Stomach (tissue), 9 donors: ENCODE results near the gene HPN. TPM values are rescaled to one million over a fixed set of nuclear protein-coding genes. Genes with fewer than 3 reads are reported as not detected.
A peak's percentile ranks its signal among the peaks of the same experiment; 100 is the strongest.

Source experiments
- DNase-seq, 2 donors: peaks; one replicate each; pipeline versions ENCODE4 v3.0.0 to v3.0.0-alpha.2; 2013 to 2019
- H3K27ac ChIP-seq, 5 donors: fragments of 200-600 bp in 4 of 5; sonication (generic) in 4 of 5; one replicate each; pipeline ENCODE4 v1.5.1; 2013 to 2019; ENCODE audit warnings: mild to moderate bottlenecking in 1 of 5, moderate library complexity in 1 of 5
- H3K27me3 ChIP-seq, 3 donors: fragments of 200-600 bp; sonication (generic); one replicate each; pipeline ENCODE4 v1.5.1; 2017 to 2019; ENCODE audit warnings: mixed run types in 1 of 3
- H3K36me3 ChIP-seq, 4 donors: fragments of 200-600 bp; sonication (generic); 1 replicate in 3 of 4; 2 replicates in 1 of 4; pipeline ENCODE4 v1.5.1; 2016 to 2019
- H3K4me1 ChIP-seq, 4 donors: fragments of 200-600 bp; sonication (generic); one replicate each; pipeline ENCODE4 v1.5.1; 2016 to 2019
- H3K4me3 ChIP-seq, 4 donors: fragments of 200-600 bp; sonication (generic) in 3 of 4; one replicate each; pipeline ENCODE4 v1.5.1; 2016 to 2019; ENCODE audit warnings: mild to moderate bottlenecking in 1 of 4
- H3K9me3 ChIP-seq, 4 donors: fragments of 200-600 bp; sonication (generic); one replicate each; pipeline ENCODE4 v1.5.1; 2016 to 2019
- EP300 ChIP-seq: sonication (generic); formaldehyde crosslinking; IDR thresholded peaks from one replicate; pipeline ENCODE4 v1.6.1; 2017; ENCODE audit warnings: antibody characterized with exemption
- POLR2A ChIP-seq, 4 donors: fragments of 450-650 bp; IDR thresholded peaks; one replicate each; pipeline ENCODE4 v1.6.1; 2016; ENCODE audit warnings: antibody characterized with exemption in 4 of 4, control low read depth in 2 of 4, mild to moderate bottlenecking in 1 of 4, moderate library complexity in 1 of 4
- POLR2AphosphoS5 ChIP-seq, 3 donors: sonication (generic); formaldehyde crosslinking; IDR thresholded peaks; one replicate each; pipeline ENCODE4 v1.6.1; 2016; ENCODE audit warnings: antibody characterized with exemption in 3 of 3
- WGBS, 5 donors: extraction: QIAGEN DNeasy Blood & Tissue Kit in 3 of 5; methylation state at CpG; one replicate each; pipeline versions ENCODE4 v1.1.5 to v1.1.7; 2013 to 2018; 5-methylcytosine and 5-hydroxymethylcytosine counted together
- intact Hi-C: fragments of 100-400 bp; cut with DNase I; formaldehyde crosslinking; loops from one replicate; pipeline ENCODE4 v1.15.1; 2023; ENCODE audit warnings: low total_unique reads
- polyA plus RNA-seq, 3 donors: library from polyadenylated mRNA; stranded (reverse); fragments of 200-250 nt; gene quantifications; one replicate each; pipeline ENCODE4 v1.2.3, GENCODE V29; 2013
- total RNA-seq, 5 donors: library from RNA; depleted of rRNA; stranded (reverse); fragments of >200 nt; gene quantifications; one replicate each; pipeline versions ENCODE4 v1.1.0 to v1.2.3, GENCODE V29; 2014 to 2016
- TF ChIP-seq, protein P1 (sequence below), 7 experiments: fragments of 450-650 bp in 4 of 7; fragments of 200-600 bp in 3 of 7; sonication (generic) in 3 of 7; IDR thresholded peaks; one replicate each; pipeline ENCODE4 v1.5.1; 2016 to 2019; ENCODE audit warnings: antibody characterized with exemption in 7 of 7, control low read depth in 2 of 7, mild to moderate bottlenecking in 1 of 7
- donor health status: healthy with polysubstance abuse.
- donor health status: Bipolar disorder and iron deficiency.
- donor health status: healthy.

Gene HPN
- total and polyA plus RNA-seq, 8 donors: 14.7 to 45.2 (median 28.6) TPM; not detected in 1

GRCh38 chr19:35106898-35107541 is 65.5 kb downstream of the HPN start:
- Histone ChIP-seq H3K27me3 (peaks cover 0 to 15% (median 0%) of the 10 kb centered on the region in 3 donors), H3K36me3 (no peaks in the 10 kb centered on the region), H3K4me1 (peaks cover 0 to 18% (median 10%) of the 10 kb centered on the region in 4 donors), H3K9me3 (no peaks in the 10 kb centered on the region), H3K4me3 (no peak overlapping the region), H3K27ac (peak overlapping the region; percentile 10 to 72 (median 24))
- intact Hi-C loops: no loop called here
- no peak for DNase-seq
- 40 to 88% (median 46%) methylated on average over 1 to 2 of the region's 2 CpGs for WGBS, 5 donors
- no peak for TF ChIP-seq EP300
- TF ChIP-seq, protein P1, sequence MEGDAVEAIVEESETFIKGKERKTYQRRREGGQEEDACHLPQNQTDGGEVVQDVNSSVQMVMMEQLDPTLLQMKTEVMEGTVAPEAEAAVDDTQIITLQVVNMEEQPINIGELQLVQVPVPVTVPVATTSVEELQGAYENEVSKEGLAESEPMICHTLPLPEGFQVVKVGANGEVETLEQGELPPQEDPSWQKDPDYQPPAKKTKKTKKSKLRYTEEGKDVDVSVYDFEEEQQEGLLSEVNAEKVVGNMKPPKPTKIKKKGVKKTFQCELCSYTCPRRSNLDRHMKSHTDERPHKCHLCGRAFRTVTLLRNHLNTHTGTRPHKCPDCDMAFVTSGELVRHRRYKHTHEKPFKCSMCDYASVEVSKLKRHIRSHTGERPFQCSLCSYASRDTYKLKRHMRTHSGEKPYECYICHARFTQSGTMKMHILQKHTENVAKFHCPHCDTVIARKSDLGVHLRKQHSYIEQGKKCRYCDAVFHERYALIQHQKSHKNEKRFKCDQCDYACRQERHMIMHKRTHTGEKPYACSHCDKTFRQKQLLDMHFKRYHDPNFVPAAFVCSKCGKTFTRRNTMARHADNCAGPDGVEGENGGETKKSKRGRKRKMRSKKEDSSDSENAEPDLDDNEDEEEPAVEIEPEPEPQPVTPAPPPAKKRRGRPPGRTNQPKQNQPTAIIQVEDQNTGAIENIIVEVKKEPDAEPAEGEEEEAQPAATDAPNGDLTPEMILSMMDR (IDR thresholded peaks at IDR 0.05): no peak
- no peak for TF ChIP-seq POLR2AphosphoS5 (IDR thresholded peaks at IDR 0.05)
- TF ChIP-seq POLR2A (IDR thresholded peaks at IDR 0.05): no peak

DNA sequence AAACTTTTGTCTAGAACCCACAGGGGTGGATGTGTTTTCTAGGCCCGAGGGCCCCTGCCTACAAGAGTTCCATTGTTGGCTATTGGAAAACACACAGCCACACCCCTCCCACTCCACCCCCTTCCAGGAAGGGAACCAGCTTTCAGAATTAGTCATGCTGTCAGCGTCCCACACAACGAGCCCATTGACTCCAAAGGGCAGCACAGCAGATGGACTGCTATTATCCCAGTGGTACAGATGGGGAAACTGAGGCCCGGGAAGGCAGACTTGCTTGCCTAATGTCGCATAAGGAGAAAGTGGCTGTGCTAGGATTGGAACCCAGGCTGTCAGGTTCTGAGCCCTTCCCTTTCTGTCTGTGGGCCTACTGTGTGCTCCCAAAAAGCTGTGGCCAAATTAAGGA is 66.0 kb downstream of the HPN start:
- intact Hi-C loops: no loop called here
- peak overlapping the region in 4 of 5 donors; percentile 10 to 72 (median 63) for H3K27ac ChIP-seq
- 9 to 18% (median 13%) methylated on average over 5 of the region's 5 CpGs for WGBS, 5 donors
- H3K9me3 ChIP-seq: no peaks in the 10 kb centered on the region
- DNase-seq: peak; percentile 72 to 91
- peaks cover 0 to 18% (median 10%) of the 10 kb centered on the region in 4 donors for H3K4me1 ChIP-seq
- H3K27me3 ChIP-seq: peaks cover 0 to 15% (median 0%) of the 10 kb centered on the region in 3 donors
- H3K4me3 ChIP-seq: no peak overlapping the region
- TF ChIP-seq EP300: no peak
- peak in 2 of 3 donors; percentile 49 to 65 for TF ChIP-seq POLR2AphosphoS5 (IDR thresholded peaks at IDR 0.05)
- no peaks in the 10 kb centered on the region for H3K36me3 ChIP-seq

GRCh38 chr19:35108730-35109129 is 67.2 kb downstream of the HPN start:
- TF ChIP-seq, protein P1 (IDR thresholded peaks at IDR 0.05): no peak
- TF ChIP-seq POLR2AphosphoS5 (IDR thresholded peaks at IDR 0.05) (no peak), POLR2A (IDR thresholded peaks at IDR 0.05) (no peak)
- DNase-seq: no peak
- H3K27me3 ChIP-seq: peaks cover 0 to 15% (median 0%) of the 10 kb centered on the region in 3 donors
- intact Hi-C loops: no loop called here
- WGBS, 5 donors: 82 to 91% (median 85%) methylated on average over 11 of the region's 11 CpGs
- peak overlapping the region in 4 of 5 donors; percentile 11 to 49 (median 22) for H3K27ac ChIP-seq
- H3K36me3 ChIP-seq: no peaks in the 10 kb centered on the region
- H3K4me1 ChIP-seq: peaks cover 0 to 25% (median 10%) of the 10 kb centered on the region in 4 donors
- no peak overlapping the region for H3K4me3 ChIP-seq
- H3K9me3 ChIP-seq: no peaks in the 10 kb centered on the region

- peak; percentile 58 to 61 for DNase-seq
- Histone ChIP-seq H3K4me3 (no peak overlapping the region), H3K4me1 (peaks cover 3 to 33% (median 14%) of the 10 kb centered on the region in 4 donors), H3K36me3 (no peaks in the 10 kb centered on the region), H3K27me3 (peaks cover 0 to 15% (median 0%) of the 10 kb centered on the region in 3 donors), H3K27ac (peak overlapping the region; percentile 11 to 49 (median 29)), H3K9me3 (no peaks in the 10 kb centered on the region)
- intact Hi-C loops: no loop called here
- 36 to 59% (median 43%) methylated on average over 22 of the region's 22 CpGs for WGBS, 5 donors
- TF ChIP-seq POLR2AphosphoS5 (IDR thresholded peaks at IDR 0.05) (no peak), EP300 (no peak), POLR2A (IDR thresholded peaks at IDR 0.05) (no peak)
- TF ChIP-seq, protein P1 (IDR thresholded peaks at IDR 0.05): no peak
Observed at GRCh38 chr19:35109395-35110112, 68.0 kb downstream of the HPN start.
